T-helper 22 cell (primary cell): Measurements from ENCODE around the gene FAAP20.

ENCODE experiments used
- DNase-seq: peaks from one replicate; pipeline ENCODE4 v3.0.0-alpha.2; 2020; ENCODE audit warnings: low read depth

The FAAP20 gene

DNA sequence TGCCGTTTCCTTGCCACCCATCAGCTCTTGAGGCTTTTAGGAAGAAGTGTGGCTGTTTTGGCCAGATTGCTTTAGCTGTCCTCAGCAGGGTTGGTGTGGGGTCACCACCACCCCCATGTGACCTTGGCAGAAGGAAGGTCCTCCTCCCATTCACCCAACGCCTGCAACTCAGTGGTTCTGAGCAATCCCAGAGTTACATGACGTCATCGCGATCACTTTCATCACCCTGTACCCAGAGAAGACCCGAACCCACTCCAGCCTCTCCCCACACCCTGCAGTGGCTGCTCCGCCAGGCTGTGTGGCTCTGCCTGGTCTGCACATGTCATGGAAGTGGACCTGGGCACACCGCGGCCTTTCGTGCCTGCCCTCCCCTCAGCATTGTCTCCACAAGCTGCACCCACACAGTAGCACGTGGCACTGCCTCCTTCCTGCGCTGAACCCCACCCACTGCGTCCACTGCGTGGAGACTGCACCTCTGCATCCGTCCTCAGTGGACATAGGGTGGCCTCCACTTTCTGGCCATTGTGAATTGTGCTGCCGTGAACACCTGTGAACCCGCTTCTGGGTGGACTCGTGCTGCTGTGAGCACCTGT, 16.5 kb downstream of the FAAP20 start:
- no peak for DNase-seq

DNA sequence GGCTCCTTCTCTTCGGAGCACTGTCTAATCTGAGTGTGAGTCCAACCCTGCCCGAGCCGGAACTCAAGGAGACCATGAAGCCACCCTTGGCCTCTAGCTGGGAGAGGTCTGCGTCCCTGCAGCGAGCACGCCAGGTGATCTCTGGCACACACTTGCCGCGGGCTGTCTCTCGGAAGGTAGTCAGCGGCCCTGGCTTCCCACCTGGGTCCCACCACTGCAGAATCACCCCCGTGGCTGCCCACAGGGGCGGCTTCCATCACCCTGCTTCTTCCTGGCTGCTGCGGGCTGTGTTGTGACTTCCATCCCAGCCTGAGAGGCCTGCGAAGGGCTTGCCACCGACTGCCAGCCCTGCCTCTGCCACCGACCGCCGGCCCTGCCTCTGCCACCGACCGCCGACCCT, 17.0 kb downstream of the FAAP20 start:
- DNase-seq = no peak

DNA sequence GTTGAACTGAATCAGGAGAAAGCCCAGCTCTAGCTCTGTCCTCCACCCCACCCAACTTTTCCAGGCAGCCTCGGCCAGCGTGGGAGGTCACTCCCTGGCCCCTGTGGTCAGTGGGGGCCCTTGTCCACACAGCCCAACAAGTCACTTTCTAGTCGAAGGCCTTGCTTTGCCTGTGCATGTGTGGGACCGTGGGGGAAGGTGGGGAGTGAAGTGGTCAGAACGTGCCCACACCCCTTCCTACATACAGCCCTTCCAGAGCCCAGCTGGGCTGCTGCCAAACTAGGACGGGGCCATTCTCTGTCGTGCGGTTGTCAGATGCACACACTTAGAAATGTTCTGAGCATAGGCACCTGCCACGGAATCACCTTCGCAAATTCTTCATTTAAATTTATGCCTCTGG, 18.0 kb downstream of the FAAP20 start:
- DNase-seq = no peak

DNA sequence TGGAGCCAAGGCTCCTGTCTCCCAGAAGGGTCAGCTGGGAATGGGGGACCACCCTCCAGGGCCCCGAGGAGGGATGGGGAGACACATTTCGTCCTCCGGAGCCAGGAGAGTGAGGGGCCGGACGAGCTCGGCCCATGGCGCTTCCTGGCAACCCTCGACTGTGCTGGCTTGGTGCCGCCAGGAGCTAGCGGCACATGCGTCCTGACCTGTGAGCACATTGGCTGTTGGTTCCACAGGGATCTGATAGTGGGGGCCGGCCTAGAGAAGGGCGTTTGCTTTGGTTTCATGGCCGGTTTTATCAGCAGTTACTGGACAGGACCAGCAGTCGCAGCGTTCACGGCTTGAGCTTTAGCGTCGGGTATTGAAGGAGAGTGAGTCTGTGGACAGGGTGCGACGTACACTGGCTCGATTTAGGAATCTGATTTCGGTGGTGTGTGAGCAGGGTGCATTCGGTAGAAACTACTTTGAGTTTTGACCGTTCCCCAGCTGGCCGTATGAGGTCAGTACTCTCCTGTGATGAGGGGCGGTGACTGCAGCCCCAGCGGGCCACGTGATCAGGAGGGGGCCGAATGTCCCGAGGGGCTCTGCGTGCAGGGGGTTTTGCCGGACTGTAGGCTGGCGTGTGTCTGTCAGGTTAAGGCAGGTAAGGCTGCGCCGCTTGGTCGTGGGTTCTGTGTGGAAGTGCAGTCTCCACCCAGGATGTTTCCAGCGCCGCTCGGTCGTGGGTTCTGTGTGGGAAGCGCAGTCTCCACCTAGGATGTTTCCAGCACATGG, 18.7 kb downstream of the FAAP20 start:
- no peak for DNase-seq

DNA sequence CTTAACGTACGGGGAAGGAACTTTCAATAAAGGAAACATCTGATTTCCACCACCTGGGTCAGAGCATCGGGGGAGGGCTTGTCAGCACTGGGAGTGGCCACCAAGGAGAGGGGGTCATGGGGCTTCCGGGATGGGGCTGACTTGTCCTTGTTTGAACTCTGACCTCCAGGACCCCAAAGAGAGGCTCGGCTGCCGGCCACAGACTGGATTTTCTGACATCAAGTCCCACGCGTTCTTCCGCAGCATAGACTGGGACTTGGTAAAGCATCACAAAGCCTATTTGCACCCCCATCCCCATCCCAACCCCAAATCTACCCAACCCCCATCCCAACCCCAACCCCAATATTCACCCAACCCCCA, 19.5 kb downstream of the FAAP20 start:
- no peak for DNase-seq

DNA sequence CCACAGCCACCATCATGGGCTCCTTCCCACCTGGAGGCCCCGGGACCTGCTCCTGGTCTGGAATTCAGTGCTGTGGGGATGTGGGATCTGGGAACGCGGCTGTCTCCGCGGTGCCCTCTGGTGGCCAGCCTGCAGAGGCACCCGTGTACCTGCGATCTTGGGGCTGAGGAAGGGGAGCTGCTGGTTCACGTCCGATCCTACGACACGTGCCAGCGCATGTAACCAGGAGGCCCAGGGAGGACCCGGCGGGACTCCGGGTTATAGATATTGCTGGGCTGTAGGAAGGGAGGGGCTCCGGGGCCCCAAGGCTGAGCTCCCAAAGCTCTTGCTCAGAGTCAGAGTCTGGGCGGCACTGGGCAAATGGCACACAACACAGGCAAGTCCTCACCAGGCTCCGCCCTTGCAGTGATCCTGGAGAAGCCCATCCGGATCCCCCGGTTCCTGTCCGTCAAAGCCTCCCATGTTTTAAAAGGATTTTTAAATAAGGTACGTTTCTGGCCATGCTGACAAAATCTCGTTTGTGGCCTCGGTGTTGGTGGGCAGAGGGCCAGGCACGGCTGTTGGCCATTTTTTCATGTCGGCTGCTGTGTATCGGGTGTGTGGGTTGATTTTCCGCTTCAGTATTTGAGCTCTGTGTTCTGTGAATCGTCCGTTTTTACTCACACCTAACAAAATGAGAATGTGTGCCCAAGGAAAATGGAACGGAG, 20.1 kb downstream of the FAAP20 start:
- no peak for DNase-seq

DNA sequence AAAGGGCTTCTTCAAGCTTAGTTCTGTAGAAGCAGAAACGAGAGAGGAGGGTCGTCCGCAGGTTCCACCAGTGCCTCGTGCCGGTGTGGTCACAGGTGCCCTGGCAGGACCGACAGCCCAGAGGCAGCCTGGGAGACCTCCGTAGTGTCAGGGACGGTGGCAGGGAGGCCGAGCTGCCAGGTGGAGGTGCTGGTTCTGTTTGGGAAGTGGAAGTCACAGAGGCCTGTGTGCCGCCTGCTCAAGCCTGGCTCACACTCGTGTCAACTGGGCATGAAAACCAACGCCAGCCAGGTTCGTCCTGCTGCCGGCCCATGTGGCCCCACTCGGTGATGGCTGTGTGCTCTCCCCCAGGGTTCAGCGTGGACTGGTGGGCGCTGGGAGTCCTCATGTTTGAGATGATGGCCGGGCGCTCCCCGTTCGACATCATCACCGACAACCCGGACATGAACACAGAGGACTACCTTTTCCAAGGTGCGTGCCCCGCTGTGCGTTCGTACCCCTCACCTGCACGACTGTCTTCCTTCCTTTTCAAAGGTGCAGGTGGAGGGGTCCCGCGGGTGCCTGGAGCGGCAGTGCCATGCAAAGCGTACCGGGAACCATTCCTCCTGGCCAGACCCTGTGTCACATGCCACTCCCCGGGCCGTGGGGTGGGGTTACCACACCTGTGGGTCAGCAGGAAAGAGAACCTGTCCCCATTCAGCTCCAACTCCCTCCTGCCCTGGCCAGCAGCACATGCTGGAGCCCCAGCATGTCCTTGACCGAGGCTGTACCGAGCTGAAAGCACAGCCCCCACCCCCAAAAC, 20.8 kb downstream of the FAAP20 start:
- DNase-seq = no peak

DNA sequence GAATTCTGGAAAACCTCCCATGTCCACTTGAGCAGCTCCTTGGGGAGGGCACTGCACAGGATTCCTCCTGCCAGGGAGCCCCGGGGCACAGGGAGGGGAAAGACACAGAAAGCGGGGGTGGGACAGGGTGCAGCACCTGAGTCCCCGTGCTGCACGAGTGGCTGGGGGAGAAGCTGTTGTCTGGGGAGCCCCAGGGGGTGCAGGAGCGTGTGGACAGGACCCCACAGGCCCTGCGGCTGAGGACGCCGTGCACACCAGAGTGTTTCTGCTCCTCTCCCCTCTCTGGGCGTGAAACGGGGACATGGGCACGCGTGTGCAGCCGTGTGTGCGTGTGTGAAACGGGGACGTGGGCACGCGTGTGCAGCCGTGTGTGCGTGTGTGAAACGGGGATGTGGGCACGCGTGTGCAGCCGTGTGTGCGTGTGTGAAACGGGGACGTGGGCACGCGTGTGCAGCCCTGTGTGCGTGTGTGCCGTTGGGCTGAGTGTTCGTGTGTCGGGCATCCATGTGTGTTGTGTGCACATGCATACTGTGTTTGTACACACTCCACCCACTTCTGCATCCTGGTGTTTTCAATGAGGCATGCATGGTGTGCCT, 21.9 kb downstream of the FAAP20 start:
- no peak for DNase-seq

DNA sequence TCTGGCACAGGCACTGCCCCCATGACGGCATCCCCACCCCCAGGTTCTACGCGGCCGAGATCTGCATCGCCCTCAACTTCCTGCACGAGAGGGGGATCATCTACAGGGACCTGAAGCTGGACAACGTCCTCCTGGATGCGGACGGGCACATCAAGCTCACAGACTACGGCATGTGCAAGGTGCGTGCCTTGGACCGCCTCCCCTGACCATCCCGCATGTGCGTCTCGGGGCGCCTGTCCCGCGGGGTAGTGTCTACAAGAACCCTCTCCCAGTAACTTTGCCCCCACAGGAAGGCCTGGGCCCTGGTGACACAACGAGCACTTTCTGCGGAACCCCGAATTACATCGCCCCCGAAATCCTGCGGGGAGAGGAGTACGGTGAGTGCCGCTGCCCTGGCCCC, 22.6 kb downstream of the FAAP20 start:
- no peak for DNase-seq

DNA sequence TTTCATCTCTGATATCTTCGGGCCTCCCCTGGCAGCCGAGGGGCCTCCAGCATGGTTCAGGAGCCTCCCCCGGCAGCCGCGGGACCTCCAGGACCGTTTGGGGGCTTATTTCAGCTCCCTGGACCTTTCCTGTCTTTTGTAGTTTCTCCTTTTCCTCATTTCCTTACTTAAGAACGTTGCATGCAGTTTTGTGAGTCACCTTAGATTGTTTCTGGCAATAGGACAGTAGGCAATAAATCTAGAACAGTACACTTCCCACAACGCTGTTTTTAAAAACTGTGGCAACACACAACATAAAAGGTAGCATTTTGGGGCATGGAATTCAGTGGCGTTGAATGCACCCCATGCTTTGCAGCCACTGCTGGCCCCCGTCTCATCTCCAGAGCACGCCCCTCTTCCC, 24.4 kb downstream of the FAAP20 start:
- DNase-seq = no peak

DNA sequence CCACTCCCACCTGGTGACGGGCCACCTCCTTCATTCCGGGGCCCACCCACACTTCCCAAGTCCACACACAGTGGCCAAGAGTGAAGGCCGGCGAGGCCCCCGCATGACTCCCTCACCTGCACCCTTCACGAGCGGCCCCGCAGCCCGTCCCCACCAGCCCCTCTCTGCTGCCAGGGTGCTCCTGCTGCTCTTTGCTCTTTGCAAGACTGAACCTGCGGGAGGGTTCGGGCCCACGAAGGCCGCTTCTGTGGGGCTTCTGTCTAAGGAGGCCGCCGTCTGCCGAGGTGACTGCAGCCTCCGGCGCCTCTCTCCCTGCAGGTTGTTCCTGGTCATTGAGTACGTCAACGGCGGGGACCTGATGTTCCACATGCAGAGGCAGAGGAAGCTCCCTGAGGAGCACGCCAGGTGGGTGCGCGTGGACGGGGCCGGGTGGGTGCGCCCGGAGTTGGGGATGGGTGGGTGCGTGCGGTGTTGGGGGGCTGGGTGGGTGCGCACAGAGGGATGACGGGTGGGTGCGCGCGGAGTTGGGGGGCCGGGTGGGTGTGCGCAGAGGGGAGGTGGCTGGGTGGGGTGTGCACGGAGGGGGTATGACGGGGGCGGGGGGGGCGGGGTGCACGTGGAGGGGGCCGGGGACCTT, 25.3 kb downstream of the FAAP20 start:
- no peak for DNase-seq

DNA sequence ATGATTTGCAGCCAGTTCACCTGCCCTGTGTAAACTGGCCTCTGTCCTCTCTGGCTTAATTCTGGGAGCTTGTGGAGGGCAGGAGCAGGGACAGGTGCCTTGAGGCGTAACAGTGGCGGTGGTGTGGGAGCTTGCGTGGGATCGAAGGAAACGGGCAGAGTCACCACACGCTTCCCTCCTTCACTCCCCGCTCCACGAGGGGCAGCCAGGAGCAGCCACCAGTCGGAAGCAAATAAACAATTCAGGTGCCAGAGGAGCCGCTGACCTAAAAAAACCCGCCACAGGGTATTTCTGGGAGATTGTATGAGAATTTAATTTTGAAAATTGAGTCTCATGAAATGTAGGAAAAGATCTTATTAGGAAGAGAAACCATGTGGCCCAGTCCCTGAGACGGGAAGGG, 26.0 kb downstream of the FAAP20 start:
- DNase-seq = no peak

DNA sequence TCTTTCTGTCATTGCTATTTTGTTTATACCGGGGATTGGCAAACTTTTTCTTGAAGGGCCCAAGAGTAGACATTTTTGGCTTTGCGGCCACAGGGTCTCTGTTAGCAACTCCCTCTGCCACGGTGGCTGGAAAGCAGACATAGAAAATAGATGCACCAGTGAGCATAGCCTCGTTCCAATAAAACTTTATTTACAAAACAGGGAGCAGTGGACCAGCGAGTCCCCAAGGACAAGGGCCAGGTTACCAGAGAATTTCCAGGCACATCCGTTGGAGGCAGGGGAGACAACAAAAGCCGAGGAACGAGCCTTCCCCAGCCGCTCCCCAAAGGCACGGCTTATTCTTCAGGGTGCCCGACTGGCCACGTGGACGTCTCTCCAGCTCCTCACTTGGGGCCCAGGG, 26.5 kb downstream of the FAAP20 start:
- no peak for DNase-seq

DNA sequence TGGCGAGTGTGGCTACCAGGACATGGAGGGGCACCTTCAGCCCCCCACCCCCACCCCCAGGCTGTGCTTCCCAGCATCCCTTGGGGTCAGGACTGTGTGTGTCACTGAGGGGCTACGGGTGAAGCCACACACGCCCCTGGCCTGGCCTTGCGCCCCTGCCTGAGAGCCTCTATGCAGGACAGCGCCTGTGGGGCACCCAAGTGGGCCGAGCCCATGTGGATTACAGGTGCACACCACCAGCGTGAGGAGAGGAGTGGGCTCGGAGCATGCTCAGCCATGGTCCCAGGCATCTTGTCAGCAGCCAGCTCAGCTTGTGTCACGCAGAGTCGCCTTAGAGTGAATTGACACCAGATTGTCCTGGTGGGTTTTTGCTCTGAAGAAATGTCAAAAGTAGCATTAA, 27.9 kb downstream of the FAAP20 start:
- DNase-seq = no peak

DNA sequence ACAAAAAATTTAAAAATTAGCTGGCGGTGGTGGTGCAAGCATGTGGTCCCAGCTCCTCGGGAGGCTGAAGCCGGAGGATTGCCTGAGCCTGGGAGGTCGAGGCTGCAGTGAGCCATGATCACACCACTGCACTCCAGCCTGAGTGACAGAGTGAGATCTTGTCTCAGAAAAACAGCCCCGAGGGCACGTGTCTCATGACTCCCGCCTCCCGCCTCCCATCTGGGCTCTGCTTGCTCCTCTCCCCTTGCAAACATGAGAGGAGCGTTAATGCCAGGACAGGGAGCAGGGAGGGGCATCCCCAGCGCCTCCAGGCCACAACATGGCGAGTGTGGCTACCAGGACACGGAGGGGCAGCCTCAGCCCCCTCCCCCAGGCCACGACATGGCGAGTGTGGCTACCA, 28.3 kb downstream of the FAAP20 start:
- no peak for DNase-seq

DNA sequence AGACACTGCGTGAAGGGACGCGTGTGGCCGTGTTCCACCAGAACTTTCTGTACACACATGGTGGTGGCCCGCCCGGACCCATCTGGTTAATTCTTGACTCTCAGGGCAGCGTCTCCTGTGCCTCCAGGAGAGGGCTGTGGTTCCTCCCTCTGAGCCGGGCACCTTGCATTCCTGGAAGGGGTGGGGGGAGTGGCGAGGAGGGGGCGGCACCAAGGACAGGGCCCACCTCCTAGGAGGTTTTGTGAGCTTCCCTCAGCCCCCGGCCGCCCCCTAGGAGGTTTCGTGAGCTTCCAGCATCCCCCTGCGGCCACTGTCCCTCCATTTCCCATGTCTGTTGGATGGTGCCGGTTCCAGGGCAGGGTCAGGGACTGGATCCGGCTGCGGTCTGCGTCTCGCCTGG, 28.9 kb downstream of the FAAP20 start:
- DNase-seq = no peak

DNA sequence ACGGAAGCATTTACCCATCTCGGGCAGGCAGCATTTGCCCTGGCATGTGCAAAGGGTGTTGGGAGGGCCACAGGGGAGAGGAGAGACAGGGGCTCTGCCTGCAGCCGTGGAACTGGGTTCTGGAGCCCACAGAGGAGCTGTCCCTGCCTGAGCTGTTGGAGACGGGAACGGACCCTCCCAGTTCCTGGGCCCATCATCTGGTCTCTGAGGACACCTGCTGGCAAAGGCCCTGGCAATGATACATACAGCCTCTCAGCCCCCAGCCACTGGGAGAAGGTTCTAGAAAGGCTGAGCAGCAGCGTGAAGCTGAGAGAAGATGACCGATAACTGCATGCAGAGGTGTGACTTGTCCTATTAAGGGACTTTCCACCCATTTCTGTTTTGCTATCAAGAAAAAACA, 31.4 kb downstream of the FAAP20 start:
- no peak for DNase-seq

DNA sequence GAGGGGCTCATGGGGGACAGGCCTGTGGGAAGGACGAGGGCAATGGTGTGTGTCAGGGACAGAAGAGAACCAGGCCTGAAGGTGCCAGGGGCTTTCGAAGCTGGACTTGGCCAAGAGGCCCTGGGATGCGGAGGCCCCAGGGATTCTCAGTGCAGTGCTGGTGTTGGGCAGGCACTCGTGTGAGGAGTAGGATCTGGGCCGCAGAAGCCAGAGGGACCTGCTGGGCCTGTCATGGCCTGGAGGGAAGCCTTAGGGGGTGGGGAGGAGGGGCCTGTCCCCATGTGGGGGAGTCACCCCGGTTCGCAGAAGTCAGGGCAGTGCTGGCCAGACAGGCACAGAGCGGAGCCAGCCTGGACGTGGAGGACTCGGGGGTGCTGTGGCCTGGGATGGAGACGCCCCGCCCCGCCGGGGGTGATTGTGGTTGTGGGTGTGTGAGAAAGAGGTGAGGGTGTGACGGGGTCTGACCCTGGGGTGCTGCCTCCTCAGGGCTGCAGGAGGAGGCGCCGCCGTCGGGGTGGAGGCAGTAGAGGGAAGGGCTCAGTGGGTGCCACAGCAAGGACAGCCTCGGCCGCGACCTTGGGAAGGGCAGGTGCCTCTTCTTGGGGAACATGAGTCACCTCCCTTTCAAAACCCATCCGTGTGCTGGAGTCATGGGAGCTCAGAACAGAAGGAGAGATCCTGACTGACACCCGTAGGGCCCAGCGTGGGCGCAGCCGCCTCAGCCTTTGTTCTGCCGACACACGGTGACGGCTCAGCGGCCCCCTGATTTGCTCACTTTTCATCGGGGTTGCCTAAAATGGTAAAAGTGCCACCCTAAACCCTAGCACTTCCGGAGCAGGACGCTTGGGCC, 33.9 kb downstream of the FAAP20 start:
- no peak for DNase-seq

DNA sequence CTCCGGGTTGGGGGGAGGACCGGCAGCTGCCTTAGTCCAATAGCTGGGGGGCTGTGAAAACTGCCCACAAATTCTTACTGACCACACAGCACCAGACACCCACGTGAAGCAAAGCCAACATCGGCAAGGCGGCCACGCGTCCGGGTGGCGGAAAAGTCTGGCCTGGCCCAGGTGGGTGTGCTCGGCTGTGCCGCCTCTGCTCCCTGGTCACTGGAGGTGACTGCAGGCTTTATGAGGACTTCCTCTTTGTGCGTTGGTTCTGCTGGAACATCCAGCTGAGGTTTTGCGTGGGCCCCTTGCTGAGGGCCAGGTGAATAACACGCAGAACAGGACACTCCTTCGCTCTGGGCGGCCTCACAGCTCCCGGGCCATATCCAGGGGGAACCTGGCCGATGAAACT, 35.4 kb downstream of the FAAP20 start:
- DNase-seq = no peak

DNA sequence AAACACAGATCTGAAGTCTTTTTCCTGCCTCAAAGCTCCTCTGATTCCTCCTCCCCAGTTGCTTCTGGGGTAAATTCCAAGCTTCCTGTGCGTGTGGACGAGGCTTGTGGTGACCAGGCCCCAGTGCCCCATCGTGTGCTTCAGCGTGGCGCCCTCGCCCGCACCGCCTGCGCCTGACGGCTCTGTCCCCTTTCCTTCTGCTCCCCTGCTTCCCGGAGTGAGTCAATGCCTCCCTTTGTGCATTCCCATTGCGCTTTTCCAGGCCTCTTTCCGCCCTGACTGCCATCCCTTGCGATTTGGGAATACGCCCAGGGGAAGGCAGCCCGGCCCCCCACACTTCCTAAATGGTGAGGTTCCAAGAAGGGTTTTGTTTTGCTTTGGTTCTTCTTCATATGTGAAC, 36.3 kb downstream of the FAAP20 start:
- DNase-seq = no peak

DNA sequence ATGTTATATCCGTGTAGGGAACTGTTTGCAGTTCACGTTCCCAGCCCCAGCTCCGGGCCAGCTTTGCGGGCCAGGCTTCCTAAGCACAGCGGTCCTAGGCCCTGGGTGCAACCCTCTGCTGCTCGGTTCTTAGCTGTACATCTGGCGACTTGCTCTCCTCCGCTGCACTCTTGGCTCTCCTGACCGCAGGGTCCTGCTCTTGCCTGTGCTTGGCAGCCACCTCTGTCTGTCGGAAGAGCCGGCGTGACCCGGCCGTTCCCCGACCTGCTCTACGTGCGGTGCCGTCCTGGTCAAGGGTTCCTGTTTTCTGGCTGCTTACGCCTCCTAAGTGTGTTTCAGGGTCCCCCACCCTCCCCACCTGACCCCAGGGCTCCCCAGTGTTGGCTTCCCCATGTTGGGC, 36.7 kb downstream of the FAAP20 start:
- DNase-seq = no peak
